Endodermal cell (in vitro differentiated cells): Measurements from ENCODE around the gene ZNF397. TPM values are rescaled to one million over a fixed set of nuclear protein-coding genes. Genes with fewer than 3 reads are reported as not detected.

Experiments used
- DNase-seq: peaks from one replicate; pipeline ENCODE4 v3.0.0-alpha.2; 2017
- H3K27ac ChIP-seq: 2 replicates; pipeline ENCODE4 v1.5.1; 2013; ENCODE audit warnings: mild to moderate bottlenecking, low read depth, low read length, moderate library complexity
- H3K27me3 ChIP-seq: 2 replicates; pipeline ENCODE4 v1.6.1; 2013; ENCODE audit warnings: mild to moderate bottlenecking, low read length, moderate library complexity; ENCODE audit not compliant: insufficient read depth, control insufficient read depth, poor library complexity, severe bottlenecking
- H3K36me3 ChIP-seq: 2 replicates; pipeline ENCODE4 v1.7.0; 2013; ENCODE audit warnings: mild to moderate bottlenecking, low read length, moderate library complexity; ENCODE audit not compliant: control insufficient read depth, insufficient read depth
- H3K4me1 ChIP-seq: one replicate; pipeline ENCODE4 v1.7.0; 2013; ENCODE audit warnings: low read length; ENCODE audit not compliant: control insufficient read depth, insufficient read depth
- H3K4me3 ChIP-seq: 2 replicates; pipeline ENCODE4 v1.5.1; 2013; ENCODE audit warnings: mild to moderate bottlenecking, low read length, moderate library complexity
- H3K9ac ChIP-seq: 2 replicates; pipeline ENCODE4 v1.6.1; 2013; ENCODE audit warnings: mild to moderate bottlenecking, low read length, moderate library complexity; ENCODE audit not compliant: poor library complexity, severe bottlenecking; ENCODE audit errors: extremely low read depth
- H3K9me3 ChIP-seq: 2 replicates; pipeline ENCODE4 v1.6.1; 2013; ENCODE audit warnings: mild to moderate bottlenecking, low read length, moderate library complexity; ENCODE audit not compliant: control insufficient read depth
- H3K27ac Mint-ChIP-seq: 2 replicates; pipeline ENCODE4 v1.8.0; 2020; ENCODE audit warnings: mixed read lengths
- H3K27me3 Mint-ChIP-seq: 2 replicates; pipeline ENCODE4 v1.8.0; 2021; ENCODE audit warnings: mild to moderate bottlenecking, mixed read lengths; ENCODE audit not compliant: insufficient read depth
- H3K36me3 Mint-ChIP-seq: 2 replicates; pipeline ENCODE4 v1.8.0; 2020; ENCODE audit warnings: low read depth, mixed read lengths
- H3K4me1 Mint-ChIP-seq: 2 replicates; pipeline ENCODE4 v1.8.0; 2020; ENCODE audit warnings: mixed read lengths
- H3K4me3 Mint-ChIP-seq: 2 replicates; pipeline ENCODE4 v1.8.0; 2020; ENCODE audit warnings: mild to moderate bottlenecking, moderate library complexity, mixed read lengths
- H3K9me3 Mint-ChIP-seq: 2 replicates; pipeline ENCODE4 v1.8.0; 2020; ENCODE audit warnings: mild to moderate bottlenecking, mixed read lengths
- WGBS, 2 experiments: methylation state at CpG; one replicate each; pipeline versions ENCODE4 v1.1.5 to v1.1.7; 2013; ENCODE audit warnings: missing lambda C conversion rate in 2 of 2, mixed read lengths in 1 of 2; ENCODE audit not compliant: insufficient coverage in 1 of 2, insufficient read length in 1 of 2; 5-methylcytosine and 5-hydroxymethylcytosine counted together
- total RNA-seq, 2 donors: library from RNA; stranded (reverse); fragmentation: NEBNext Ultra II Directional in 1 of 2; extraction: Animal tissue kit (Norgen Biotek cat#: 25700) in 1 of 2; gene quantifications; 2 replicates in 1 of 2; 3 replicates in 1 of 2; pipeline ENCODE4 v1.2.1, GENCODE V29; 2021
- TF ChIP-seq, protein P1 (sequence below): fragments of 200-600 bp; sonication (generic); conservative IDR thresholded peaks from 2 replicates; pipeline ENCODE4 v1.5.0; 2021; ENCODE audit warnings: antibody characterized with exemption, mild to moderate bottlenecking

Gene ZNF397
- total RNA-seq, 2 donors from 2014 or later, result 44.1 to 64.6 TPM

DNA sequence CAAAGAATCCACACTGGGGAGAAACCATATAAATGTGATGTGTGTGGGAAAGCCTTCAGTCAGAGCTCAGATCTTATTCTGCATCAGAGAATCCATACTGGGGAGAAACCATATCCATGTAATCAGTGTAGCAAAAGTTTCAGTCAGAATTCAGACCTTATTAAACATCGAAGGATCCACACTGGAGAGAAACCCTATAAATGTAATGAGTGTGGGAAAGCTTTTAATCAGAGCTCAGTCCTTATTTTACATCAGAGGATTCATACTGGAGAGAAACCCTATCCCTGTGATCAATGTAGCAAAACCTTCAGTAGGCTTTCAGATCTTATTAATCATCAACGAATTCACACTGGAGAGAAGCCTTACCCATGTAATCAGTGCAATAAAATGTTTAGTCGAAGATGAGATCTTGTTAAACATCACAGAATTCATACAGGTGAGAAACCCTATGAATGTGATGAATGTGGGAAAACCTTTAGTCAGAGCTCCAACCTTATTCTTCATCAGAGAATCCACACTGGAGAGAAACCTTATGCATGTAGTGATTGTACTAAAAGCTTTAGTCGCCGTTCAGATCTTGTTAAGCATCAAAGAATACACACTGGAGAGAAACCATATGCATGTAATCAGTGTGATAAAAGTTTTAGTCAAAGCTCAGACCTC is 65.9 kb downstream of the ZNF397 start:
- Histone ChIP-seq H3K27ac (no peak overlapping the region), H3K9ac (no peak overlapping the region), H3K4me1 (no peaks in the 10 kb centered on the region), H3K9me3 (peaks cover 81% of the 10 kb centered on the region), H3K4me3 (peak overlapping the region; percentile 71), H3K36me3 (peaks cover 81% of the 10 kb centered on the region), H3K27me3 (no peaks in the 10 kb centered on the region)
- no peaks in the 10 kb centered on the region for H3K27me3 Mint-ChIP-seq
- no peaks in the 10 kb centered on the region for H3K4me1 Mint-ChIP-seq
- TF ChIP-seq, protein P1, sequence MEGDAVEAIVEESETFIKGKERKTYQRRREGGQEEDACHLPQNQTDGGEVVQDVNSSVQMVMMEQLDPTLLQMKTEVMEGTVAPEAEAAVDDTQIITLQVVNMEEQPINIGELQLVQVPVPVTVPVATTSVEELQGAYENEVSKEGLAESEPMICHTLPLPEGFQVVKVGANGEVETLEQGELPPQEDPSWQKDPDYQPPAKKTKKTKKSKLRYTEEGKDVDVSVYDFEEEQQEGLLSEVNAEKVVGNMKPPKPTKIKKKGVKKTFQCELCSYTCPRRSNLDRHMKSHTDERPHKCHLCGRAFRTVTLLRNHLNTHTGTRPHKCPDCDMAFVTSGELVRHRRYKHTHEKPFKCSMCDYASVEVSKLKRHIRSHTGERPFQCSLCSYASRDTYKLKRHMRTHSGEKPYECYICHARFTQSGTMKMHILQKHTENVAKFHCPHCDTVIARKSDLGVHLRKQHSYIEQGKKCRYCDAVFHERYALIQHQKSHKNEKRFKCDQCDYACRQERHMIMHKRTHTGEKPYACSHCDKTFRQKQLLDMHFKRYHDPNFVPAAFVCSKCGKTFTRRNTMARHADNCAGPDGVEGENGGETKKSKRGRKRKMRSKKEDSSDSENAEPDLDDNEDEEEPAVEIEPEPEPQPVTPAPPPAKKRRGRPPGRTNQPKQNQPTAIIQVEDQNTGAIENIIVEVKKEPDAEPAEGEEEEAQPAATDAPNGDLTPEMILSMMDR, result no peak
- H3K9me3 Mint-ChIP-seq, result peaks cover 92% of the 10 kb centered on the region
- no peak overlapping the region for H3K27ac Mint-ChIP-seq
- no peak overlapping the region for H3K4me3 Mint-ChIP-seq
- 93 to 100% methylated on average over 2 to 5 of the region's 5 CpGs for WGBS, 2 experiments
- DNase-seq, result no peak
- peaks cover 83% of the 10 kb centered on the region for H3K36me3 Mint-ChIP-seq

Other genes starting within 250 kb of the ZNF397 start
- gene MAPRE2, start 199.6 kb upstream of the ZNF397 start, total RNA-seq, result 10 to 100 TPM; 15.2 to 16.5 TPM
- 10 to 100 TPM; 20.1 to 29.6 TPM for gene ZSCAN30, start 49.2 kb downstream of the ZNF397 start, total RNA-seq
- gene ZNF24, start 103.4 kb downstream of the ZNF397 start, total RNA-seq, result 10 to 100 TPM; 74.7 to 92.1 TPM
- gene ZNF396, start 136.3 kb downstream of the ZNF397 start, total RNA-seq, result 1 to 10 TPM; 5.4 to 8.5 TPM